HCT116 (cell line): ENCODE measurements around the gene KSR1.

Source experiments
- JUND ChIP-seq: IDR thresholded peaks from 2 replicates; pipeline ENCODE4 v1.6.1; 2012
- TF ChIP-seq, protein P1 (sequence below), 3 experiments: fragments of 200-600 bp in 1 of 3; sonication (generic) in 1 of 3; IDR thresholded peaks in 2 of 3; conservative IDR thresholded peaks in 1 of 3; 2 replicates each; pipeline ENCODE4 v1.5.1; 2012 to 2017; ENCODE audit warnings: low read depth in 2 of 3, low read length in 2 of 3, antibody characterized with exemption in 1 of 3, borderline replicate concordance in 1 of 3, control low read depth in 1 of 3, mild to moderate bottlenecking in 1 of 3, mixed read lengths in 1 of 3, mixed run types in 1 of 3, moderate library complexity in 1 of 3; ENCODE audit not compliant: insufficient read depth in 1 of 3
- TF ChIP-seq, protein P2 (sequence below): IDR thresholded peaks from 2 replicates; pipeline ENCODE4 v1.6.1; 2012

DNA sequence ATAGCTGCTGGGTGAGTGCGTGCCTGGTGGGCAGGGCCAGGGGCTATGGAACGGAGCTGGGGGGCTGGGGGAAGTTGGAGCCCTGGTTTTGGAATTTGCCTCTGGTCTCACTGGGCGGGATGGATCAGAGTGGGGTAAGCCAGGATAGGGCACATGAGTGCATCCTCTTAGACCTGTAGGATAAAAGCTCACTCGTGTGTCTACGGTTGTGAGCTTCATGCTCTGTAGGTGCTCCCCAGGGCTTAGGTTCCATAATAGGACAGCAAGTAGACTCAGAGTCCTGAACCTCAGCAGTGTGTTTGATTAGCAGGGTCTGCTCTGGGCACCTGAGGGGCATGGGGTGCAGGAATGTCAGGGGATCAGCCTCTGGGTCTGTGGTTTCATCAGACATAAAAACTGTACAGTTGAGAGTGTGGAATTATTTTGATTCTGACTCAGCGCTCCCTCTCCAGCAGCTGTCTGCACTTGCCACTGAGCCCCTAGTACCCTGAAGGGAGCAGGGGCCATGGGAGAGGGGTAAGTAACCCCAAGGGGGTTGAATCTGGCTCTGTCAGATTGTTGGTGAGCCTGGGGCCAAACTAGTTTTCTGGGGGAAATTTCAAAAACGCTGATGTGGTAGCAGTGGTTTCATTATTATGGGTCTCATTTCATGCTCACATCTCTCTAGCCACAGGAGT, 90.5 kb downstream of the KSR1 start:
- TF ChIP-seq, protein P1, sequence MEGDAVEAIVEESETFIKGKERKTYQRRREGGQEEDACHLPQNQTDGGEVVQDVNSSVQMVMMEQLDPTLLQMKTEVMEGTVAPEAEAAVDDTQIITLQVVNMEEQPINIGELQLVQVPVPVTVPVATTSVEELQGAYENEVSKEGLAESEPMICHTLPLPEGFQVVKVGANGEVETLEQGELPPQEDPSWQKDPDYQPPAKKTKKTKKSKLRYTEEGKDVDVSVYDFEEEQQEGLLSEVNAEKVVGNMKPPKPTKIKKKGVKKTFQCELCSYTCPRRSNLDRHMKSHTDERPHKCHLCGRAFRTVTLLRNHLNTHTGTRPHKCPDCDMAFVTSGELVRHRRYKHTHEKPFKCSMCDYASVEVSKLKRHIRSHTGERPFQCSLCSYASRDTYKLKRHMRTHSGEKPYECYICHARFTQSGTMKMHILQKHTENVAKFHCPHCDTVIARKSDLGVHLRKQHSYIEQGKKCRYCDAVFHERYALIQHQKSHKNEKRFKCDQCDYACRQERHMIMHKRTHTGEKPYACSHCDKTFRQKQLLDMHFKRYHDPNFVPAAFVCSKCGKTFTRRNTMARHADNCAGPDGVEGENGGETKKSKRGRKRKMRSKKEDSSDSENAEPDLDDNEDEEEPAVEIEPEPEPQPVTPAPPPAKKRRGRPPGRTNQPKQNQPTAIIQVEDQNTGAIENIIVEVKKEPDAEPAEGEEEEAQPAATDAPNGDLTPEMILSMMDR (IDR thresholded peaks at IDR 0.05 in 2 of 3, conservative IDR thresholded peaks at IDR 0.05 in 1 of 3; ENCODE audit: borderline replicate concordance in 1 of 3, insufficient read depth in 1 of 3, low read depth in 2 of 3, low read length in 2 of 3) = no peak
- TF ChIP-seq JUND = no peak
- TF ChIP-seq, protein P2, sequence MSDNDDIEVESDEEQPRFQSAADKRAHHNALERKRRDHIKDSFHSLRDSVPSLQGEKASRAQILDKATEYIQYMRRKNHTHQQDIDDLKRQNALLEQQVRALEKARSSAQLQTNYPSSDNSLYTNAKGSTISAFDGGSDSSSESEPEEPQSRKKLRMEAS = no peak
